ENCODE measurements around the gene RBM10.
A peak's percentile ranks its signal among the peaks of the same experiment; 100 is the strongest.
"Not testable (repeated sequence)": the region's sequence is repeated elsewhere in the genome, so short reads cannot be mapped to it uniquely, and the experiment has no call there.

Gene RBM10, protein sequence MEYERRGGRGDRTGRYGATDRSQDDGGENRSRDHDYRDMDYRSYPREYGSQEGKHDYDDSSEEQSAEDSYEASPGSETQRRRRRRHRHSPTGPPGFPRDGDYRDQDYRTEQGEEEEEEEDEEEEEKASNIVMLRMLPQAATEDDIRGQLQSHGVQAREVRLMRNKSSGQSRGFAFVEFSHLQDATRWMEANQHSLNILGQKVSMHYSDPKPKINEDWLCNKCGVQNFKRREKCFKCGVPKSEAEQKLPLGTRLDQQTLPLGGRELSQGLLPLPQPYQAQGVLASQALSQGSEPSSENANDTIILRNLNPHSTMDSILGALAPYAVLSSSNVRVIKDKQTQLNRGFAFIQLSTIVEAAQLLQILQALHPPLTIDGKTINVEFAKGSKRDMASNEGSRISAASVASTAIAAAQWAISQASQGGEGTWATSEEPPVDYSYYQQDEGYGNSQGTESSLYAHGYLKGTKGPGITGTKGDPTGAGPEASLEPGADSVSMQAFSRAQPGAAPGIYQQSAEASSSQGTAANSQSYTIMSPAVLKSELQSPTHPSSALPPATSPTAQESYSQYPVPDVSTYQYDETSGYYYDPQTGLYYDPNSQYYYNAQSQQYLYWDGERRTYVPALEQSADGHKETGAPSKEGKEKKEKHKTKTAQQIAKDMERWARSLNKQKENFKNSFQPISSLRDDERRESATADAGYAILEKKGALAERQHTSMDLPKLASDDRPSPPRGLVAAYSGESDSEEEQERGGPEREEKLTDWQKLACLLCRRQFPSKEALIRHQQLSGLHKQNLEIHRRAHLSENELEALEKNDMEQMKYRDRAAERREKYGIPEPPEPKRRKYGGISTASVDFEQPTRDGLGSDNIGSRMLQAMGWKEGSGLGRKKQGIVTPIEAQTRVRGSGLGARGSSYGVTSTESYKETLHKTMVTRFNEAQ

DNA sequence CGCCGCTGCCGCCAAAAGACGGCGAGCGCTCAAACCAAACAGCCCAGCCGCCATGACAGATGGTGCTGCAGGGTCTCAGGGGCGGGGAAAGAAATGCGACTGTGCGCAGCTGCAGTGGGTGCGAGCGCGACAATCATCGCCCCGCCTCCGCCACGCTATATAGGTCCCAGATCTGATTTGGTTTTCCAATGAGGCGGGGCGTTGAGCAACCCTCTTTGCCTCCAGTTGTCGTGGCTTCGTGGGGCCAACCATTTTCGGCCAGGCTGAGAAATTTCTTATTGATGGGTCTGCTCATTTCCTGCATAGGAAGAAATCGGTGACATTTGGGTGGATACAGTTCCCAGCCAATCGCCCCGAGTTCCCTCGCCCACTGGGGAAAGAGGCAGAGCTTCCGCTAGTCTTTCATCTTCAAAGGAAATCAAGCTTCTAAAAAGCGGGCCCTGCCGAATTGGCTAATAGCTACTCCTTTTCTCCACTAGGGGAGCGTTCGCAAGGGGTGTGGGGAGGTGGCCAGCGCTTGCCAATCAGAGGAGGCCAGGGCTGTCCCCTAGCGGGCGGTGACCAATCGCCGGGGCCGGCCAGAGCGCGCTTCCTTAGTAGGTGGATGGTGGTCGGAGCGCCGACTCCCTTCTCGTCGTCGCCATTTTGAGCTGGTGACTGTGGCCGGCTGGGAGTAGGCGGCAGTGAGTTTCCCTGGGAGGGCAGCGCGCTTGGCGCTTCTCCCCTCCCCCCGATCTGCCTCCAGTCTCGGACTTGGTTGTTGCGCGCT lies at the start of gene RBM10, which contains the start of gene NDUFB11:
Gene RBM10, plus strand, starts transcription at position 596 of the 769 bp plus-strand sequence. CDS start 2,261 bp downstream, outside the sequence.
Gene NDUFB11, minus strand, starts transcription at position 77 of the 769 bp plus-strand sequence. Its CDS starts 23 bp downstream, at position 54.
- Mint-ChIP-seq H3K9me3 (ENCODE audit: low read depth) (no peaks in the 10 kb centered on the region), H3K27me3 (no peaks in the 10 kb centered on the region), H3K27ac (peak within 1 kb of the TSS; percentile 99), H3K4me1 (ENCODE audit: low read depth) (peaks cover 28% of the 10 kb centered on the region), H3K36me3 (peaks cover 2% of the 10 kb centered on the region), H3K4me3 (peak within 1 kb of the TSS; percentile 97)

DNA sequence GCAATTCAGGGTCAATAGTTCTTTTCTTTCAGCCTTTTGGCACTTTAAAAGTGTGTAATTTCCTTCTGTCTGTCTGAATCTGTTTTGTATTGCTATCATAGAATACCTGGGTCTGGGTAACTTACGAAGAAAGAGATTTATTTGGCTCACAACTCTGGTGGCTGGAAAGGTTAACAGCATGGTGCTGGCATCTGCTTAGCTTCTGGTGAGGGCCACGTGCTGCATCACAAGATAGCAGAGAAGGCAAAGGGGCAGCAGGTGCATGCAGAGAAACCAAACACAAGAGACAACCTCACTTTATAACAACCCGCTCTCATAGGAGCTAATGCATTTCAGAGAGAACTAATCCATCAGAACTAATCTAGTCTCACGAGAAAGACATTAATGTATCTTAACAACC lies 48.0 kb upstream of the RBM10 start:
- no peaks in the 10 kb centered on the region for H3K9me3 Mint-ChIP-seq (ENCODE audit: low read depth)
- H3K4me1 Mint-ChIP-seq (ENCODE audit: low read depth) = no peaks in the 10 kb centered on the region

DNA sequence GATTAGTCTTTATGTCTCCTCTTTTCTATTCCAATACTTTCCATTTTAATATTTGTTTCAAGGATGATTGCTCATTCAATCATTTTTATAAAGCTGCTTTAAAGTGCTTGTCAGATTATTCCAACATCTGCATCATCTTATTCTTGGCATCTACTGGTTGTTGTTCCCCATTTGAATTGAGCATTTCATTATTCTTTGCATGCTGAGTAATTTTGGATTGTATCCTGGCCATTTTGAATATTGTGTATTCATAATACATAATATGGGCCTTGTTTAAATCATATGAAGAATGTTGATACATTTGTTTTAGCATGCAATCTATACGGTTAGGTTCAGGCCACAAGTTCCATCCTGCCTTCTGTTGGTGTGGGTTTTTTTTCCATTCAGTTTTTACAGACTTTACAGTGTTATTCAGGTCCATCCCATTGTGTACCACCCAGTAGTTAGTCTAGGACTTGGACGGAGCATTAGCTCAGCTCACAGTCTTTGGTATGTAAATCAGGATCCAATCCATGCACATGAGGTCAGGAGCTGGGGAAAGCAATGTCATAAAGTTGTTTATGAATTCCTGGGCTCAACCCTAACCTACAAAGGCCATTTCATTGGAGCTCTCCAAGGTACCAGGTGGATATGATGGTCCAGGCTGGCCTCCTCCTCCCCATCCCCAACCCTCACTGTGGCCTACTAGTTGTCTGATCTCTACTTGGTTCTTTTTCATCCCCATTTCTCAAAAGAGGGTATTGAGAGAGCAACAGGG lies 46.5 kb upstream of the RBM10 start:
- Mint-ChIP-seq H3K4me1 (ENCODE audit: low read depth) (no peaks in the 10 kb centered on the region), H3K4me3 (no peak overlapping the region), H3K27ac (no peak overlapping the region), H3K27me3 (no peaks in the 10 kb centered on the region), H3K9me3 (ENCODE audit: low read depth) (no peaks in the 10 kb centered on the region), H3K36me3 (no peaks in the 10 kb centered on the region)

More for the DNA sequence above, 48.0 kb upstream of the RBM10 start:
- Mint-ChIP-seq H3K36me3 (no peaks in the 10 kb centered on the region), H3K27me3 (no peaks in the 10 kb centered on the region), H3K4me3 (no peak overlapping the region), H3K27ac (no peak overlapping the region)

DNA sequence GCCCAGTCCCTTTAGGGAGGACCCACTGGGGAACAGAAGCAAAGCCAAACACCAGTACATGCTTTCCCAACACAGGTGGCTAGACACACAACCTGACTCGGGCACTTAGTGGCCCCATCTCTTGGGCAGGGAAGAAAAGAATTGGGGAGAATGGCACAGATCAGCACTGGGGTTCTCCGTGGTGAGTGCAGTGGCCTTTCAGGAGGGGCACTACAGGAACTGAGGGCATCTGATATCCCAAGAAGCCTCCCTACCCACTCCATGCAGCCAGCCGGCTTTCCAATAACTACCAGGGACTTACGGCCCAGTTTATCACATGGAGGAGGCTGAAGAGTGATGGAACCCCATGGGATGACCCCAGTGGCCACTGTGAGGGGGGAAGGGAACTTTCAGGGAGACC lies 43.8 kb upstream of the RBM10 start:
- H3K27ac Mint-ChIP-seq = no peak overlapping the region
- H3K9me3 Mint-ChIP-seq (ENCODE audit: low read depth) = no peaks in the 10 kb centered on the region
- H3K4me1 Mint-ChIP-seq (ENCODE audit: low read depth) = no peaks in the 10 kb centered on the region
- H3K27me3 Mint-ChIP-seq = no peaks in the 10 kb centered on the region
- H3K4me3 Mint-ChIP-seq = no peak overlapping the region
- H3K36me3 Mint-ChIP-seq = no peaks in the 10 kb centered on the region

DNA sequence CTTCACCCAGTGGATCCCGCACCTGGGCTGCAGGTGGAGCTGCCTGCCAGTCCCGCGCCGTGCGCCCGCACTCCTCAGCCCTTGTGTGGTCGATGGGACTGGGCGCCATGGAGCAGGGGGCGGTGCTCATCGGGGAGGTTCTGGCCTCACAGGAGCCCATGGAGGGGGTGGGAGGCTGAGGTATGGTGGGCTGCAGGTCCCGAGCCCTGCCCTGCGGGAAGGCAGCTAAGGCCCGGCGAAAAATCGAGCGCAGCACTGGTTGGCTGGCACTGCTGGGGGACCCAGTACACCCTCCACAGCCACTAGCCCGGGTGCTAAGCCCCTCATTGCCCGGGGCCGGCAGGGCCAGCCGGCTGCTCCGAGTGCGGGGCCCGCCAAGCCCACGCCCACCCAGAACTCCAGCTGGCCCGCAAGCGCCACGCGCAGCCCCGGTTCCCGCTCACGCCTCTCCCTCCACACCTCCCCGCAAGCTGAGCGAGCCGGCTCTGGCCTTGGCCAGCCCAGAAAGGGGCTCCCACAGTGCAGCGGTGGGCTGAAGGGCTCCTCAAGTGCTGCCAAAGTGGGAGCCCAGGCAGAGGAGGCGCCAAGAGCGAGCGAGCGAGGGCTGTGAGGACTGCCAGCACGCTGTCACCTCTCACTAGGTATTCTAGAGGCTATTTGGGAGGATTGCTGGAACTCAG lies 33.9 kb upstream of the RBM10 start:
- not testable (repeated sequence) for H3K27me3 Mint-ChIP-seq; H3K9me3 Mint-ChIP-seq (ENCODE audit: low read depth); H3K4me3 Mint-ChIP-seq; H3K4me1 Mint-ChIP-seq (ENCODE audit: low read depth); H3K27ac Mint-ChIP-seq; H3K36me3 Mint-ChIP-seq

DNA sequence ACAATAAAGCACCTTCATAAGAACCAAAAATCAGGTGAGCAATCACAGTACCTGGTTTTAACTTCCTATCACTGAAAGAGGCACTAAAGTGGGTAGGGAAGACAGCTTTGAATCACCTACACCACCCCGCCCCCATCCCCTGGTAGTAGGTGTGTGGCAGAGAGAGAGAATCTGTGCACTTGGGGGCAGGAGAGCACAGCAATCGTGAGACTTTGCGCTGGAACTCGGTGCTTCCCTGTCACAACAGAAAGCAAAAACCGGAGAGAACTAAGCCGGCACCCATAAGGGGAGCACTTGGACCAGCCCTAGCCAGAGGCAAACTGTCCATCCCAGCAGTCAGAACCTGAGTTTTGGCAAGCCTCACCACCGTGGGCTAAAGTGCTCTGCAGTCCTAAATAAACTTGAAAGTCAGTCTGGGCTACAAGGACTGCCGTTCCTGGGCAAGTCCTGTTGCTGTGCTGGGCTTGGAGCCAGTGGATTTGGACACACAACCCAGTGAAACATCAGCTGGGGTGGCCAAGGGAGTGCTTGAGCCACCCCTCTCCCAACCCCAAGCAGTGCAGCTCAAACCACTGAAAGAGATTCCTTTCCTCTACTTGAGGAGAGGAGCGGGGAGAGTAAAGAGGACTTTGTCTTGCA lies 32.6 kb upstream of the RBM10 start:
- H3K27ac Mint-ChIP-seq = no peak overlapping the region
- H3K36me3 Mint-ChIP-seq = no peaks in the 10 kb centered on the region
- H3K27me3 Mint-ChIP-seq = no peaks in the 10 kb centered on the region
- H3K4me3 Mint-ChIP-seq = no peak overlapping the region
- no peaks in the 10 kb centered on the region for H3K4me1 Mint-ChIP-seq (ENCODE audit: low read depth)
- H3K9me3 Mint-ChIP-seq (ENCODE audit: low read depth) = no peaks in the 10 kb centered on the region

DNA sequence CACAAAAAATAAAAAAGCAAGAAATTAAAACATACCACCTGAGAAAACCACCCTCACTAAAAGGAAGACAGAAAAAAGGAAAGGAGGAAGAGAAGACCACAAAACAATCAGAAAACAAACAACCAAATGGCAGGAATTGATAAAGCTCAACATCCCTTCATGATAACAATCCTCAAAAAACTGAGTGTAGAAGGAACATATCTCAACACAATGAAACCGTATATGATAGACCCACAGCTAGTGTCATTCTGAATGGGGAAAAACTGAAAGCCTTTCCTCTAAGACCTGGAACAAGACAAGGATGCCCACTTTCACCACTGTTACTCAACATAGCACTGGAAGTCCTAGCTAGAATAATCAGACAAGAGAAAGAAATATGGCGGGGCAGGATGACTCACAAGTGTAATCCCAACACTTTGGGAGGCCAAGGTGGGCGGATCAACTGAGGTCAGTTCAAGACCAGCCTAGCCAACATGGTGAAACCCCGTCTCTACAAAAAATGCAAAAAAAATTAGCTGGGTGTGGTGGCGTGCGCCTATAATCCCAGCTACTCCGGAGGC lies 28.4 kb upstream of the RBM10 start:
- not testable (repeated sequence) for H3K4me3 Mint-ChIP-seq; H3K4me1 Mint-ChIP-seq (ENCODE audit: low read depth); H3K27me3 Mint-ChIP-seq; H3K27ac Mint-ChIP-seq; H3K9me3 Mint-ChIP-seq (ENCODE audit: low read depth); H3K36me3 Mint-ChIP-seq

DNA sequence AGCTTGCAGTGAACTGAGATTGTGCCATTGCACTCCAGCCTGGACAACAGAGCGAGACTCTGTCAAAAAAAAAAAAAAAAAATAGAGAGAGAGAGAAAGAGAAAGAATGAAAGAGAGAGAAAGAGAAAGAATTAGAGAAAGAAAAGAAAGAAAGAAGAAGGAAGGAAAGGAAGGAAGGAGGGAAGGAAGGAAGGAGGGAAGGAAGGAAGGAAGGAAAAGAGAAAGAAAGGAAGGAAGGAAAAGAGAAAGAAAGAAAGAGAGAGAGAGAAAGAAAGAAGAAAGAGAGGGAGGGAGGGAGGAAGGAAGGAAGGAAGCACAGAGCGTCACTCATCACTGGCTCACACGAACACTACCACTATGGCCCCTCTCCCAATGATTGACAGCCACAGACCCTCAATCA lies 20.6 kb upstream of the RBM10 start:
- H3K27ac Mint-ChIP-seq; H3K4me3 Mint-ChIP-seq; H3K9me3 Mint-ChIP-seq (ENCODE audit: low read depth); H3K4me1 Mint-ChIP-seq (ENCODE audit: low read depth); H3K27me3 Mint-ChIP-seq; H3K36me3 Mint-ChIP-seq: not testable (repeated sequence)

DNA sequence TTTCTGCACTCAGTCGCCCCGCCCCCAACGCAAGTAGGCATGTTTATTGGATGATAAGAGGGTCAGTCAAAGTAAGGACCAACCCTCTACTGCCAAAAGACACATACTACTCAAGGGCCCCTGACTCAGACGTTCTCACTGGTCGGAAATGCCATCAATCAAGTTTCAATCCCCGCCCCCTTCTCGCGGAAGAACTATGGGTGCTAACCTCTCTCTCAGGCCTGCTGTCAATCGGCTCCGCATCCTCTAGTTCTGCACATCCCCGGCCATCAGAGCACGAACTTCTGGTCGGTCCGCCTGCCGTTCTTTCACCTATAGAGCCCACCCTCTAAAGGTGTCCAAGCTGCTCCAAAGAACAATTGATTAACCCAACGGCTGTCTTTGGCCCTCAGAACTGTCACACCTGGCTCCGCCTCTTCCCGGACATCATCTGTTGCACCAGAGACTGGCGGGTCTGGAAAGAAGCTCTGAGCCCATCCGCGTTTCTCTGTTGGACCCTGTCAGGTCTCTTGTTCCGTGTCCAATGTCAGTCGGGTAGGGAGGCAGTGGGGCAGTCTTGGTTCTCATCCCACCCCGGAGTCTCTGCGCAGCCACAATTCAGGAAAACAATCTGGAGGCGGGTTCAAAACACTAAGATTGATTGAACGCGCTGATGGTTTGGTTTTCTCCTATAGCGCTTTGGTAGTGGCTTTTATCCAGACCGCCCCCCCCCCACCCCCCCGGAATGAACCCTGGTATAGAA lies 15.7 kb upstream of the RBM10 start:
- Mint-ChIP-seq H3K27me3 (no peaks in the 10 kb centered on the region), H3K4me1 (ENCODE audit: low read depth) (peaks cover 4% of the 10 kb centered on the region), H3K27ac (peak overlapping the region; percentile 96), H3K36me3 (no peaks in the 10 kb centered on the region), H3K9me3 (ENCODE audit: low read depth) (no peaks in the 10 kb centered on the region), H3K4me3 (peak overlapping the region; percentile 96)

DNA sequence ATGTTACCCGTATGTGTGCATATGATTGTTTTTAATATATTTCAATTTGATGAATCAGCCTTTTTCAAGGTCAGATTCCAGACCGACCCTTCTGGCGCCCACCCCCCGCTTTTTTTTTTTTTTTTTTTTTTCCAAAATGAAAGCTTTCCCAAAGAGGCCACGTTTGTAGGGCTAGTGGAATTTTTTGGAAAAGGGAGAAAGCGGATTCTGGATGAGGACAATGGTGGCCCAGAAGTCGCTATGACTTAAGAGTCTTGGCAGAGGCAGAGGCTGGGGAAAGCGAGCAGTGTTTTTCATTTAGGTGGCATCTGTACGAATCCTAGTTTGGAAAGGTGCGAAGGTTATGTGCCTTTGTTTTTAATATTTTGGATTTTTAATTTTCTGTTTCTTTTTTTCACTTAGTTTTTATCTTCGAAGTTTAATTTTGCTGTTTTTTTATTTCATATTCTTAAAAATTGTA lies 15.1 kb upstream of the RBM10 start:
- peak overlapping the region; percentile 96 for H3K4me3 Mint-ChIP-seq
- peak overlapping the region; percentile 16 for H3K27ac Mint-ChIP-seq
- H3K27me3 Mint-ChIP-seq = no peaks in the 10 kb centered on the region
- H3K4me1 Mint-ChIP-seq (ENCODE audit: low read depth) = peaks cover 4% of the 10 kb centered on the region
- H3K36me3 Mint-ChIP-seq = no peaks in the 10 kb centered on the region
- no peaks in the 10 kb centered on the region for H3K9me3 Mint-ChIP-seq (ENCODE audit: low read depth)

DNA sequence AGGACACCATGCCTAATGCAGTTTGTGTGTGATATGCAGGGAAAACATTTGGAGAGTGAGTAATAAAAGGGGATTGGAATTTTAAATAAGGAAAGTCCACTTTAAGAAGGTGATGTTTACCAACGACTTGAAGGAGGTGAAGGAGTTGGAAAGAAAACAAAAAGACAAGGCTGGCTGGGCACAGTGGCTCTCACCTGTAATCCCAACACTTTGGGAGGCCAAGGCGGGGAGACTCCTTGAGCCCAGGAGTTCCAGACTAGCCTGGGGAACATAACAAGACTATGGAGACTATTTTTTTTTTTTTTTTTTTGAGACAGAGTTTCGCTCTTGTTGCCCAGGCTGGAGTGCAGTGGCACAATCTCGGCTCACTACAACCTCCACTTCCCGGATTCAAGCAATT lies 11.5 kb upstream of the RBM10 start:
- Mint-ChIP-seq H3K27ac (no peak overlapping the region), H3K4me3 (no peak overlapping the region), H3K27me3 (no peaks in the 10 kb centered on the region), H3K4me1 (ENCODE audit: low read depth) (peaks cover 4% of the 10 kb centered on the region), H3K36me3 (no peaks in the 10 kb centered on the region), H3K9me3 (ENCODE audit: low read depth) (no peaks in the 10 kb centered on the region)

DNA sequence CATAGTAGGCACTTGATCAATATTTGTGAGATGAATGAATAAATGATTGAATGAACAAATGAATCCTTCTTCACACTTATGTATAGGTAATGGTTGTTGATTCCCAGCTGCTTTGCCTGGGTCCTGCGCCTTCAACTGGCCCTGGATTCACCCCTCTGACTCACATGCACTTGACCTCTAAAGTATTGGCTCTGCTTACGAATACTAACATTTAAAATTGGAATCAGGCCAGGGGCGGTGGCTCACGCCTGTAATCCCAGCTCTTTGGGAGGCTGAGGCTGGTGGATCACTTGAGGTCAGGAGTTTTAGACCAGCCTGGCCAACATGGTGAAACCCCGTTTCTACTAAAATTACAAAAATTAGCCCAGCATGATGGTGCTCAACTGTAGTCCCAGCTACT lies 9.4 kb upstream of the RBM10 start:
- H3K36me3 Mint-ChIP-seq; H3K9me3 Mint-ChIP-seq (ENCODE audit: low read depth); H3K27me3 Mint-ChIP-seq: not testable (repeated sequence)

DNA sequence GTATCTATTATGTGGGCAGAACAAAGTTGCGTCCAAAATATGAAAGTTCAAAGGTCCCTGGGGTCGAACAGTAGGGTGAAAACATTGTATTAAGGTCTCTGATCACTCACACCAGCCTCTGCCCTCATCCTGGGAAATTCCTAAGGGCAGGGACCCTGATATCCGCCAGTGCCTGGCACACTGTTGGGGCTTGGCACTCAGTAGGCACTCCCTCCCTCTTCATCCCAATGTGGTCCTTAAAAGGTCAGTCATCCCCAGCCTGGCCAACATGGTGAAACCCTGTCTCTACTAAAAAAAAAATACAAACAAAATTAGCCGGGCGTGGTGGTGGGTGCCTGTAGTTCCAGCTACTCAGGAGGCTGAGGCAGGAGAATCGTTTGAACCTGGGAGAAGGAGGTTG lies 6.8 kb upstream of the RBM10 start:
- Mint-ChIP-seq H3K4me3 (no peak overlapping the region), H3K27me3 (no peaks in the 10 kb centered on the region), H3K4me1 (ENCODE audit: low read depth) (peaks cover 5% of the 10 kb centered on the region), H3K36me3 (peaks cover 2% of the 10 kb centered on the region), H3K27ac (no peak overlapping the region), H3K9me3 (ENCODE audit: low read depth) (no peaks in the 10 kb centered on the region)

More for the DNA sequence above, 9.4 kb upstream of the RBM10 start:
- not testable (repeated sequence) for H3K4me1 Mint-ChIP-seq (ENCODE audit: low read depth); H3K4me3 Mint-ChIP-seq; H3K27ac Mint-ChIP-seq
